Keratinocyte (primary cell): ENCODE measurements around the gene CREB5.

Source experiments
- CTCF ChIP-seq, 3 experiments: IDR thresholded peaks in 1 of 3; conservative IDR thresholded peaks in 1 of 3; optimal IDR thresholded peaks in 1 of 3; 2 replicates in 2 of 3; 3 replicates in 1 of 3; pipeline versions ENCODE3 to v1.5.1; 2011; ENCODE audit warnings: low read length in 3 of 3, mild to moderate bottlenecking in 3 of 3, moderate library complexity in 2 of 3, control low read depth in 1 of 3, inconsistent platforms in 1 of 3; ENCODE audit not compliant: insufficient read depth in 2 of 3; ENCODE audit errors: extremely low read depth in 1 of 3
- EZH2 ChIP-seq: IDR thresholded peaks from one replicate; pipeline ENCODE4 v1.6.1; 2012; ENCODE audit warnings: inconsistent platforms, mild to moderate bottlenecking, low read length, moderate library complexity

GRCh38 chr7:28564033-28564432 is 151.7 kb downstream of the CREB5 start:
- TF ChIP-seq CTCF (optimal IDR thresholded peaks at IDR 0.05 in 1 of 3, IDR thresholded peaks at IDR 0.05 in 1 of 3, conservative IDR thresholded peaks at IDR 0.05 in 1 of 3; ENCODE audit: extremely low read depth in 1 of 3, insufficient read depth in 2 of 3, low read length in 3 of 3): no peak
- no peak for TF ChIP-seq EZH2
